Amygdala (tissue), 56 donors: ENCODE measurements around the gene TACC3.

Experiments used
- DNase-seq, 56 donors: peaks; one replicate each; lab custom pipeline; 2025; lab: John Stamatoyannopoulos, UW

TACC3 gene

GRCh38 chr4:1721003-1721665, at the start of gene TACC3, which contains the start of gene TMEM129:
TSS of gene TACC3 (plus strand) at chr4:1721521. CDS start at chr4:1723422, 1,901 bp downstream.
TSS of gene TMEM129 (minus strand) at chr4:1721323. CDS start at chr4:1720837, 486 bp downstream.
- peak; percentile 74 to 96 (median 92) for DNase-seq

- no peak for DNase-seq
These were observed 47.6 kb upstream of the TACC3 start for GRCh38 chr4:1673671-1674070.

- DNase-seq = peak in 20 of 56 donors; percentile 4 to 66 (median 19)
These were observed 46.6 kb upstream of the TACC3 start for GRCh38 chr4:1674682-1675081.

GRCh38 chr4:1675136-1675801, 46.1 kb upstream of the TACC3 start:
- DNase-seq = no peak

GRCh38 chr4:1675802-1676137, 45.6 kb upstream of the TACC3 start:
- DNase-seq = no peak

GRCh38 chr4:1676605-1677525, 44.5 kb upstream of the TACC3 start:
- DNase-seq = no peak

GRCh38 chr4:1678244-1678643, 43.1 kb upstream of the TACC3 start:
- no peak for DNase-seq

- DNase-seq = no peak
These were observed 38.5 kb upstream of the TACC3 start for GRCh38 chr4:1682860-1683259.

GRCh38 chr4:1683261-1683735, 38.0 kb upstream of the TACC3 start:
- DNase-seq = peak in 2 of 56 donors; percentile 14 to 16

GRCh38 chr4:1683736-1684505, 37.4 kb upstream of the TACC3 start, which contains the start of gene FAM53A:
TSS of gene FAM53A (minus strand) at chr4:1684313. CDS start at chr4:1668741, 15,572 bp downstream.
- peak in 38 of 56 donors; percentile 24 to 90 (median 72) for DNase-seq

GRCh38 chr4:1684506-1685234, 36.7 kb upstream of the TACC3 start:
- peak in 20 of 56 donors; percentile 32 to 90 (median 66) for DNase-seq

- no peak for DNase-seq
These were observed 35.8 kb upstream of the TACC3 start for GRCh38 chr4:1685235-1686150.

GRCh38 chr4:1686440-1687036, 34.8 kb upstream of the TACC3 start:
- no peak for DNase-seq

- no peak for DNase-seq
These were observed 30.6 kb upstream of the TACC3 start for GRCh38 chr4:1690698-1691097.

GRCh38 chr4:1691737-1692373, 29.5 kb upstream of the TACC3 start:
- DNase-seq = no peak

- DNase-seq = peak in 28 of 56 donors; percentile 7 to 60 (median 28)
These were observed 28.0 kb upstream of the TACC3 start for GRCh38 chr4:1693131-1693896.
